WTC11 (cell line): Measurements from ENCODE around the gene MAP4K4. TPM values are rescaled to one million over a fixed set of nuclear protein-coding genes. Genes with fewer than 3 reads are reported as not detected.
"Not testable (repeated sequence)": the region's sequence is repeated elsewhere in the genome, so short reads cannot be mapped to it uniquely, and the experiment has no call there.

Experiments used
- ATAC-seq: fragments of 200-7000 bp; cut with Tn5 transposase; 2 replicates; pipeline ENCODE4 v1.10.0; 2021; ENCODE audit warnings: mild to moderate bottlenecking, moderate library complexity
- CTCF ChIA-PET: fragments of 300-600 bp; sonication (Branson Sonifier 250); formaldehyde crosslinking; loops from one replicate; lab custom pipeline; 2021; ENCODE audit warnings: antibody characterized with exemption; lab: Charles Lee
- POLR2A ChIA-PET: fragments of 350-600 bp; sonication (Branson Sonifier 250); formaldehyde crosslinking; loops from one replicate; lab custom pipeline; 2021; ENCODE audit warnings: antibody characterized with exemption; lab: Charles Lee
- DNase-seq: peaks from one replicate; pipeline ENCODE4 v3.0.0; 2021; ENCODE audit warnings: low spot score
- H3K27ac Mint-ChIP-seq: 2 replicates; pipeline ENCODE4 v1.8.0; 2021; ENCODE audit warnings: mixed read lengths
- H3K27me3 Mint-ChIP-seq: 2 replicates; pipeline ENCODE4 v1.8.0; 2021; ENCODE audit warnings: low read depth, mild to moderate bottlenecking, moderate library complexity, mixed read lengths
- H3K36me3 Mint-ChIP-seq: 2 replicates; pipeline ENCODE4 v1.8.0; 2021; ENCODE audit warnings: mixed read lengths
- H3K4me1 Mint-ChIP-seq: 2 replicates; pipeline ENCODE4 v1.8.0; 2022; ENCODE audit warnings: mixed read lengths
- H3K4me3 Mint-ChIP-seq: 2 replicates; pipeline ENCODE4 v1.8.0; 2021; ENCODE audit warnings: mild to moderate bottlenecking, moderate library complexity, mixed read lengths
- H3K9me3 Mint-ChIP-seq: 2 replicates; pipeline ENCODE4 v1.8.0; 2021; ENCODE audit warnings: mixed read lengths
- AFF4 ChIP-seq: sonication (generic); formaldehyde crosslinking; IDR thresholded peaks from 2 replicates; pipeline ENCODE4 v1.8.1; 2023; ENCODE audit warnings: mild to moderate bottlenecking, missing genetic modification reagents, borderline replicate concordance
- E2F1 ChIP-seq: sonication (generic); formaldehyde crosslinking; IDR thresholded peaks from 2 replicates; pipeline ENCODE4 v1.8.0; 2022; ENCODE audit warnings: mild to moderate bottlenecking, missing genetic modification reagents
- ELF4 ChIP-seq: sonication (generic); formaldehyde crosslinking; IDR thresholded peaks from 2 replicates; pipeline ENCODE4 v1.8.1; 2022; ENCODE audit warnings: low read depth, mild to moderate bottlenecking, moderate library complexity, missing genetic modification reagents
- ERG ChIP-seq: fragments of 250-450 bp; sonication (Bioruptor Pico); IDR thresholded peaks from 2 replicates; pipeline ENCODE4 v1.8.0; 2021; ENCODE audit warnings: mild to moderate bottlenecking
- ETV6 ChIP-seq: sonication (generic); formaldehyde crosslinking; IDR thresholded peaks from 2 replicates; pipeline ENCODE4 v1.8.1; 2022; ENCODE audit warnings: mild to moderate bottlenecking, missing genetic modification reagents
- GRHL2 ChIP-seq: fragments of 250-450 bp; sonication (Bioruptor Pico); IDR thresholded peaks from 2 replicates; pipeline ENCODE4 v1.8.0; 2022; ENCODE audit warnings: mild to moderate bottlenecking, moderate library complexity; ENCODE audit not compliant: insufficient replicate concordance, severe bottlenecking
- GTF2I ChIP-seq: fragments of 250-450 bp; sonication (Bioruptor Pico); conservative IDR thresholded peaks from 2 replicates; pipeline ENCODE4 v1.4.0; 2021; ENCODE audit warnings: mild to moderate bottlenecking
- HMGXB4 ChIP-seq: sonication (generic); formaldehyde crosslinking; IDR thresholded peaks from 2 replicates; pipeline ENCODE4 v1.8.1; 2023; ENCODE audit warnings: mild to moderate bottlenecking, moderate library complexity, missing genetic modification reagents
- JAZF1 ChIP-seq: fragments of 250-450 bp; sonication (Bioruptor Pico); IDR thresholded peaks from 2 replicates; pipeline ENCODE4 v1.9.0; 2021; ENCODE audit warnings: moderate library complexity, mild to moderate bottlenecking, inconsistent platforms
- MLX ChIP-seq: sonication (generic); formaldehyde crosslinking; IDR thresholded peaks from 2 replicates; pipeline ENCODE4 v1.8.1; 2023; ENCODE audit warnings: mild to moderate bottlenecking, missing genetic modification reagents, moderate library complexity
- MXD4 ChIP-seq: fragments of 250-450 bp; sonication (Bioruptor Pico); IDR thresholded peaks from 2 replicates; pipeline ENCODE4 v1.8.0; 2021; ENCODE audit warnings: mild to moderate bottlenecking, moderate library complexity, borderline replicate concordance
- NFATC4 ChIP-seq: fragments of 250-450 bp; sonication (Bioruptor Pico); IDR thresholded peaks from 2 replicates; pipeline ENCODE4 v1.9.0; 2021; ENCODE audit warnings: mild to moderate bottlenecking
- NR1H2 ChIP-seq: sonication (generic); formaldehyde crosslinking; IDR thresholded peaks from 2 replicates; pipeline ENCODE4 v1.9.0; 2021; ENCODE audit warnings: mild to moderate bottlenecking, moderate library complexity, missing genetic modification reagents
- NR3C1 ChIP-seq: sonication (generic); formaldehyde crosslinking; conservative IDR thresholded peaks from 2 replicates; pipeline ENCODE4 v1.8.1; 2023; ENCODE audit warnings: low read depth, mild to moderate bottlenecking, missing genetic modification reagents
- TCF7 ChIP-seq: sonication (generic); formaldehyde crosslinking; IDR thresholded peaks from 2 replicates; pipeline ENCODE4 v1.8.0; 2022; ENCODE audit warnings: mild to moderate bottlenecking, low read depth, missing genetic modification reagents, moderate library complexity
- ZBTB21 ChIP-seq: sonication (generic); formaldehyde crosslinking; IDR thresholded peaks from 2 replicates; pipeline ENCODE4 v1.8.1; 2023; ENCODE audit warnings: mild to moderate bottlenecking, missing genetic modification reagents, borderline replicate concordance
- ZNF138 ChIP-seq: sonication (generic); formaldehyde crosslinking; conservative IDR thresholded peaks from 2 replicates; pipeline ENCODE4 v1.8.1; 2022; ENCODE audit warnings: mild to moderate bottlenecking, moderate library complexity, missing genetic modification reagents
- ZNF317 ChIP-seq: sonication (generic); formaldehyde crosslinking; IDR thresholded peaks from 2 replicates; pipeline ENCODE4 v1.8.1; 2023; ENCODE audit warnings: low read depth, mild to moderate bottlenecking, moderate library complexity, missing genetic modification reagents, borderline replicate concordance
- ZNF671 ChIP-seq: fragments of 250-450 bp; sonication (Bioruptor Pico); IDR thresholded peaks from 2 replicates; pipeline ENCODE4 v1.8.0; 2021; ENCODE audit warnings: mild to moderate bottlenecking
- total RNA-seq: library from RNA; stranded (reverse); gene quantifications from 3 replicates; pipeline ENCODE4 v1.2.3, GENCODE V29; 2021
- TF ChIP-seq, protein P1 (sequence below): sonication (generic); formaldehyde crosslinking; conservative IDR thresholded peaks from 2 replicates; pipeline ENCODE4 v1.8.1; 2022; ENCODE audit warnings: mild to moderate bottlenecking, missing genetic modification reagents
- TF ChIP-seq, protein P2 (sequence below): sonication (generic); formaldehyde crosslinking; IDR thresholded peaks from 2 replicates; pipeline ENCODE4 v1.8.0; 2022; ENCODE audit warnings: mild to moderate bottlenecking, missing genetic modification reagents

MAP4K4 gene
- total RNA-seq, 1 experiment from 2014 or later: 112 TPM

DNA sequence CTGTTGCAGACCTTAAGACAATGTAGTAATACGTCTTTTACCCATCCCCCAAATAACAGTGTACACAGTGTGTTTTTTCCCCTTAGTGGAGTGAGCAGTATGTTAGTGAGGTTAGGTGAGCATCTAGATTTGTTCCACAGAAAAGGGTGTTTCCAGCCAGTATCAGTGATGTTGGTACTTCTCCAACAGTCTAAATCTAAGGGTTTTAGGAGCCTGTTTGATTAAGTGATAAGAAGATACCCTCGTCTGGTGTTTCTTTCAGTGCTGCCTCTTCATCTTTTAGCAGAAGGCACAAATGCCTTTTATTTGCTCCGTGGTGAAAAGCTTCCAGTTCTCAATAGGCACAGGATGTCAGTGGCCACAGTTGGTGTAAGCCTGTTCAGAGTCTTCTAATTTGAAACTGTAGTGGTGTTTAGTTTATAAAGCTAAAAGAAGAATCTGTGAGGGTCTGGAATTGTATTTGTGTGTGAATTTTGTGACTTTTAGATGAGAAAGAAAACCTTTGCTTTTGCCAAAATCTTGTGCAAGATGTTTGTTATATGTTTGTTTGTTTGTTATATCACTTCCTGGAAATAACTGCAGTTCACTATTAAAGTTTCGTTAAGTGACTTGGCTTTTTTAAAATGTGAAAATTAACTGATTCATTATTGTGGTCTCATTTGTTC, 71.2 kb downstream of the MAP4K4 start:
- CTCF ChIA-PET: interaction anchor here (0.6 to 3.3 kb wide), 2 partner anchors 24 to 43 kb away, joined by 3 to 18 read pairs; no protein-coding TSS in a partner anchor

GRCh38 chr2:101769726-101770125, 72.2 kb downstream of the MAP4K4 start:
- peak overlapping the region; percentile 10; the same call in 1 of the 2 replicates for H3K27ac Mint-ChIP-seq
- H3K9me3 Mint-ChIP-seq, H3K27me3 Mint-ChIP-seq, ATAC-seq, POLR2A ChIA-PET, H3K4me3 Mint-ChIP-seq, H3K36me3 Mint-ChIP-seq, DNase-seq: not testable (repeated sequence)
- peaks cover 88% of the 10 kb centered on the region for H3K4me1 Mint-ChIP-seq
- CTCF ChIA-PET: interaction anchor here (0.5 to 1.9 kb wide), 4 partner anchors 10 to 62 kb away, joined by 3 to 10 read pairs (median 4); no protein-coding TSS in a partner anchor

More for the DNA sequence above, 71.2 kb downstream of the MAP4K4 start:
- Mint-ChIP-seq H3K36me3 (no peaks in the 10 kb centered on the region), H3K27ac (peak overlapping the region; percentile 69), H3K4me3 (no peak overlapping the region), H3K4me1 (peaks cover 88% of the 10 kb centered on the region), H3K27me3 (no peaks in the 10 kb centered on the region), H3K9me3 (no peaks in the 10 kb centered on the region)
- DNase-seq: no peak
- POLR2A ChIA-PET: no interaction called here
- ATAC-seq: no peak
- no peak for TF ChIP-seq NR3C1 (CRISPR knock-in tag)
- no peak for TF ChIP-seq E2F1 (CRISPR knock-in tag)
- TF ChIP-seq ZNF138: no peak
- TF ChIP-seq GRHL2 (CRISPR knock-in tag): no peak
- TF ChIP-seq ERG (CRISPR knock-in tag): no peak
- TF ChIP-seq ELF4 (CRISPR knock-in tag): no peak
- no peak for TF ChIP-seq ZNF671 (CRISPR knock-in tag)
- TF ChIP-seq ZNF317 (CRISPR knock-in tag): no peak
- TF ChIP-seq HMGXB4 (CRISPR knock-in tag): no peak
- TF ChIP-seq JAZF1 (CRISPR knock-in tag): no peak
- no peak for TF ChIP-seq TCF7 (CRISPR knock-in tag)
- TF ChIP-seq GTF2I (CRISPR knock-in tag): no peak
- no peak for TF ChIP-seq ETV6 (CRISPR knock-in tag)

DNA sequence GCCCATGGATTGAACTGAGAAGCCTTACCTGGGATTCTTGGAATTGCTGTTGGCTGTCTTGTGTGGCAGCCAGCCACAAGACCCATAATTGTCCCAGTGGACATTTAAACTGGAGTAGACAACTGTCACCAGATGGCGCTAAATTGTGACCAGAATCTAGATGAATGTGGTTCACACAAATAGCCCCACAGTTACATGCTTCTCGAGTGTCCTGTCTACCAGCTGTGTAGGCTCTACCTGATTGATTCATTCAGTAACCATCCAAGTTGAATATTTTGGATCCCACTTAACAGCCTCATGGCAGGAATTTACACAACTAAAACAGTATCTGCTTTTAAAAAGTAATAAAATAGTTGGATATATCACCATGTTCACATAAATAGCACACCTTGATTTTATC, 73.2 kb downstream of the MAP4K4 start:
- Mint-ChIP-seq H3K36me3 (no peaks in the 10 kb centered on the region), H3K9me3 (no peaks in the 10 kb centered on the region), H3K27me3 (no peaks in the 10 kb centered on the region), H3K27ac (peak overlapping the region; percentile 71; the same call in 1 of the 2 replicates), H3K4me3 (no peak overlapping the region), H3K4me1 (peaks cover 88% of the 10 kb centered on the region)
- DNase-seq (no peak), ATAC-seq (no peak; the same call in 1 of the 2 replicates)
- ChIA-PET POLR2A (no interaction called here), CTCF (interaction anchor here (0.9 to 1.9 kb wide), 5 partner anchors 8 to 61 kb away, joined by 3 to 10 read pairs (median 4); no protein-coding TSS in a partner anchor)
- TF ChIP-seq NFATC4 (no peak), AFF4 (CRISPR knock-in tag) (no peak), MLX (CRISPR knock-in tag) (no peak), NR1H2 (CRISPR knock-in tag) (no peak), MXD4 (no peak), ZBTB21 (CRISPR knock-in tag) (no peak)
- TF ChIP-seq, protein P1, sequence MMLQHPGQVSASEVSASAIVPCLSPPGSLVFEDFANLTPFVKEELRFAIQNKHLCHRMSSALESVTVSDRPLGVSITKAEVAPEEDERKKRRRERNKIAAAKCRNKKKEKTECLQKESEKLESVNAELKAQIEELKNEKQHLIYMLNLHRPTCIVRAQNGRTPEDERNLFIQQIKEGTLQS (CRISPR knock-in tag): no peak
- TF ChIP-seq, protein P2, sequence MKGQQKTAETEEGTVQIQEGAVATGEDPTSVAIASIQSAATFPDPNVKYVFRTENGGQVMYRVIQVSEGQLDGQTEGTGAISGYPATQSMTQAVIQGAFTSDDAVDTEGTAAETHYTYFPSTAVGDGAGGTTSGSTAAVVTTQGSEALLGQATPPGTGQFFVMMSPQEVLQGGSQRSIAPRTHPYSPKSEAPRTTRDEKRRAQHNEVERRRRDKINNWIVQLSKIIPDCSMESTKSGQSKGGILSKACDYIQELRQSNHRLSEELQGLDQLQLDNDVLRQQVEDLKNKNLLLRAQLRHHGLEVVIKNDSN (CRISPR knock-in tag): no peak
